Muscle of arm (tissue), 12 donors: Measurements from ENCODE around the gene IMMT. TPM values are rescaled to one million over a fixed set of nuclear protein-coding genes. Genes with fewer than 3 reads are reported as not detected.
"Not testable (repeated sequence)": the region's sequence is repeated elsewhere in the genome, so short reads cannot be mapped to it uniquely, and the experiment has no call there.

Source experiments
- DNase-seq: peaks from one replicate; pipeline ENCODE4 v3.0.0-alpha.2; 2013
- polyA plus RNA-seq, 12 donors: library from polyadenylated mRNA; unstranded; fragments of 120-200 nt; gene quantifications; one replicate each; pipeline ENCODE4 v1.2.1, GENCODE V29; 2013; ENCODE audit not compliant: insufficient read length in 12 of 12

The IMMT gene
- polyA plus RNA-seq, 12 donors = 41.8 to 83.3 (median 72.6) TPM; not detected in 1

DNA sequence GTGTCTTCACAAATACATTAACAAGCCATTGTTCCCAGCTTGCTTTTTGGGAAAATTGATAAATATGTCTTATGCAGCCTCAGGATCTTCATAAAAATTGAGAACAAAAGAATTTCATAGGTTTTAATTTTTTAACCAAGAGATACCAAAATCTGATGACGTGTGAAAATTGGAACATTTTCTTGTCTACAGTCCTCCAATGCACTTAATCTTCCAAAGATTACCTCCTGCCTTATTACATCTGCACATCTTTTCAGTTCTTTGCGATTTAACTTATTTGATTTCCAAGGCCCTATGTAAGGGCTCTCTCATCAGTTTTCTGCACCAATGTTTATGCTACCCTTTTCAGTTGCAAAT lies 7.1 kb upstream of the IMMT start:
- DNase-seq = no peak

DNA sequence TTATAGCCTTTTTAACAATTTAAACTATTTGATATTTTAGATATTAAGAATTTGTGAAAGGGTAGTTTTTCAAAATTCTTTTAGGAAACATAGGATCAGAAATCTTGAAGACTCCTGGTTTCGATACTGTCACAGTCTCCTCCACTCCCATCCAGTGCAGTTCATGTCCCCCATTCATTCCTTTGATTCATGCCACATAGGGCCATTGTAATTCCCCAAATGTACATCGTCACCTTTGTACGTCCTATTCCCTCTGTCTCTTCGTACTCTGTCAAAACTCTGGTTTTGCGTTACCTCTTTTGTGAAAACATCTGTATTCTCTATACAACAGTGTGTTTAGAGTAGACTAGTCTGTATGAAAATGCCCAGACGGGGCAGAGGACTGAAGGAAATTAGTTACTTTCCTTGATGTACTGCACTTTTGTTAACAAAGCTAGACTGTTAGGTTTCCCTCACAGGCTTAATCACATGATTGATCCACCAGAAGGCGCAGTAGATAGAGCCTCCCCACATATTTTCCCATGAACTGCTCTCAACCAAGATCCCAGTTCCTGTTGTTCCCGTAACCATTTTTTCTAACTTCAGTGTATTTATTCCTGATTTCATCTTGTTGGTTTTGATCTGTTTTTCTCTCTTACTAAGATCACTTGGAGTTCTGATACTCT lies 6.5 kb upstream of the IMMT start:
- no peak for DNase-seq

DNA sequence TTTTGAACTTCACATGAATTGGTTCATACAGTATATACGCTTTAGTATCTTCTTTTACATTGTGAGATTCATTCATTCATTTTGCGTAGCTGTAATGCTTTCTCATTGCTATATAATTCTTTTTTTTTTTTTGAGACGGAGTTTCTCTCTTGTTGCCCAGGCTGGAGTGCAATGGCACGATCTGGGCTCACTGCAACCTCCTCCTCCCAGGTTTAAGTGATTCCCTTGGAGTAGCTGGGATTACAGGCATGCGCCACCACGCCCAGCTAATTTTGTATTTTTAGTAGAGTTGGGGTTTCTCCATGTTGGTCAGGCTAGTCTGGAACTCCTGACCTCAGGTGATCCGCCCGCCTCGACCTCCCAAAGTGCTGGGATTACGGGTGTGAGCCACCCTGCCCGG lies 5.3 kb upstream of the IMMT start:
- DNase-seq = not testable (repeated sequence)

DNA sequence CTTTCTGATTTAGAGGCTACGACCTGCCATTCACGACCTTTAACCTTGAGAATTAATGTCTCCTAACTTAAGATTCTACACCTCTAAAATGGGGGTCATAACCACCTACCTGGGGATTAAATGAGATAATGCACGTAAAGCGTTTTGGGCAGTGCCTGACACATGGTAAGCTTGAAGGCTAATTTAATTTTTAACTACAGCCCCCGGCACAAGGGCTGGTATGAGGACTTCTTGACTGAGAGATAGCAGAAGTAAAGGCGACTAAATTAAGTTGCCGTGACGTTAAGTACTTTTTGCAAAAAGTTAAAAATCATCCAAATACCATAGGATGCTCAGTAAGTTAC lies 4.5 kb upstream of the IMMT start:
- no peak for DNase-seq

DNA sequence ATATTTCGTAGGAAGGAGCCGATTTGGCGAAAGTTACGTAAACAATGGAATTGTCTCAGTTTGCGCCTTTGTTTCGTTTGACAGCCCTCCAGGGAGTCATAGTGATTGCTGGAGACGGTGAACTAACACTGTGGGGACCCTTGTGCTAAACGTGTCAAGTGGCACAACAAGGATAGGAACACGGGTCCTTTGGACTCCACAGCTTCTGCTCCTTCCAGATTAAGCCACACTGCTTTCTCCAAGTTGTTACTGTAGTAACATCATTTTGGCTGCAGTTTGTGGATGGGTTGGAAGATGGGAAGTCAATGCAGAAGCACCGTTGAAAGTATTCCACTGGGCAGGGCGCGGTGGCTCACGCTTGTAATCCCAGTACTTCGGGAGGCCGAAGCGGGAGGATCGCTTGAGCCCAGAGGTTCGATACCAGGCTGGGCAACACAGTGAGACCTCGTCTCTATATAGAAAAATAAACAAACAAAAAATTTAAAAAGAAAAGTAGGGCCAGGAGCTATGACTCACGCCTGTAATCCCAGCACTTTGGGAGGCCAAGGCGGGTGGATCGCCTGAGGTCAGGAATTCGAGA lies 636 bp upstream of the IMMT start:
- no peak for DNase-seq

DNA sequence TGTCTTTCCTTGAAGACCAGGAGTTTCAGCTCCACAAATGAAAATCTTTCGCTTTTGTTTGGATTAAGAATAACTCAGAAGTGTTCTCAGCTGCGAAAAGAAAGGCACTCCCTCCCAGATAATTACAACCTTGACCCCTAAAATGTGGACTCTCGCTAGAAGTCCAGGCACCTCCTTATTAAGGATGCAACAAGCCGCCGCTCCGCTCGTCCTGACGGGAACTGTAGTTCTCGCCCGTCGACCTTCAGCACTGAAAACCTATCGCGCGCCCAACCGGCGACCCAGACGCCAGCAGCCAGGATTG lies 559 bp downstream of the IMMT start:
- DNase-seq = peak; percentile 94

DNA sequence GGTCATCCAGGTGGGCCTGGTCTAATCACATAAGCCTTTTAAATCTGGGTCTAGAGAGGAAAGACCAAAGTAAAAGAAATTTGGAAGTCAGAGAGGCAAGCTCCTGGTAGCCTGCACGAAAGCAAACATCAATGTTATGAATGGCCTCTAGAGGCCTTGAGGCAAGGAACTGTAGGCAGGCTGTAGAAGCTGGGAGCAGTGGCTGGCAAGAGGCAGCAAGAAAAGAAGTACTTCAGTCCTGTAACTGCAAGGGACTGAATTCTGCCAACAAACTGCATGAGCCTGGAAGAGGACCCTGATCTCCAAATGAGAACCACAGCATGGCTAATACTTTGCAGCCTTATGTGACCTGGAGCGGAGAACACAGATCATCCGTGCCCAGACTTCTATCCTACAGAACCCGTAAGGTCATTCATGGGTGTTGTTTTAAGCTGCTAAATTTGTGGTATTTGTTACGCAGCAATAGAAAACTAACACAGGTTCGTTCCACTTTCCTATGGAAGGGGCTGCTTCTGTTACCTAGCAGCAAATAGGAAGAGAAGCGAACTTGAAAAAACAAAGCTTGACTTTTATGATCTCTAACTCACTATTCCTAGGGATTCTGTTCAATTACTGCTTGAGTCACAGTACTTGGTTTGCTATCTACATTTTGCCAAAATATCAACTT lies 1.2 kb downstream of the IMMT start:
- no peak for DNase-seq

DNA sequence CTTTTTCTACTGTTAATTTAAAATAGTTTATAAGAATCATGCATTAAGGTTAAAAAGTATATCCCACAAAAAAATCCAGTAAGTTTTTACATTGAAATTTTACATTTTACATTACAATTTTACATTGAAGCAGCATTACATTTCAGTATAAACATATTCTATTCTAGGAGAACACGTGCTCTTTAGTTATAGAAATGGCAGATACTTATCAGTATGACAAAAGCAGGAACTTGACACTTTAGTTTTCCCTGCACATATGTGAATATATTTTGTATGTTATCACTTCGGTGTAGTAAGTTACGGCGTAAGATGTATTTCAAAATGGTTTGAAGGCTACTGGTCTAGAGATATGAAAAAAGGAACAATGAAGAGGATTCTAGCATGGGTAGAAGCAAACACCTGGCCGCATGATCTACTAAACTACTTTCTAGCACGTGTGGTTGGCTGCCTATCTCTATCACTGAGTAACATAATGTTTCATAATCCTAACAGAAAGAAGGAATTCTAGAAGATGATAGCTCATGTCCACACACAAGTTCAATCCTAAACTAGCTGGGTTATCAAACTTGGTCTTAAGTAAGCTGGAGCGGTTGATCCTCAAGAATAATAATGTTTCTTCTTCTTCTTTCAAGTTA lies 5.4 kb downstream of the IMMT start:
- DNase-seq = no peak

DNA sequence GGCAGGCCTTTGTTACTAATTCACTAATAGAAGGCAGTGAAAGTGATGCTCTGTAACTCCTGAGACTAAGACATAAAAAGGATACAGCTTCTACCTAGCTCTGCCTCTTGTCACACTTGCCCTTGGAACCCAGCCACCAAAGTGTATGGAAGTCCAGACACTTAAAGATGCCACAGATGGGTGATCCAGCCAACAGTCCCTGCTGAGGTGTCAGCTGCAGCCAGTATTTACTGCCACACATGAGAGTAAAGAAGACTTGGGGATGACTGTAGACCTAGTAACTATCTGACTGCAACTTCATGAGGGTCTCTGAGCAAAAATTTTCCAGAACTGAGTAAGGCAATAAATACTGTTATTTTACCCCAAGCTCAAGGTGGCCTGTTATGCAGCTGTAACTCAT lies 8.8 kb downstream of the IMMT start:
- no peak for DNase-seq

DNA sequence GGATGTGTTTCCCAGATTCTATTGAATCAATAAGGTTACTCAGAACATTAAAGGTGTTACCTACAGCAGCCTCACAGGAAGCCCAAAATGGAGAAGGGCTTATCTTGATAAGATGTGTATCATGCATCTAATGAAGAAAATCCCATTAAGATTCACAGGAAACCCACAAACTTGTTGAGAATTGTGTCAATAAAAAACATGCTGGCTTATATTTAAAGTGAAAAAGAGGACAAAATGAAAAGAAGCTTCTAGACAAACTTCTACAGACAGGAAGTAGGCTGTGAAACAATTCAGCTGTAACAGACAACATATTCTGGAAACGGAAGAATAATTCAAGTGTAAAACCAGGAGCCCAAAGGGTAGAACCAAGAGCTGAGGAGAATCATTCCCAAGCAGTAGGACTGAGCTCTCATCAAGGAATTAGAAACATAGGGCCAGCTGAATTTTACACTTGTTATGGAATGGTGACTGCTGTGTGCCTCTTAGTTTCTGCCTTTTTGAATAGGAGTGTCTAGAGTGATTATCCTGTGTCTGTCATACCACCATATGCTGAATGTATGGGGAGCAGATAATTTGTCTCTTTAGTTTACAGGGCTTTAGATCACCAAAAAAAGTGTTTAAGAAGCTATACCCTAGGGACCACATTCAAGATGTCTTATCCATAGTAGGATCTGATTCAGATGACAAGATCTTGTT lies 9.6 kb downstream of the IMMT start:
- no peak for DNase-seq

DNA sequence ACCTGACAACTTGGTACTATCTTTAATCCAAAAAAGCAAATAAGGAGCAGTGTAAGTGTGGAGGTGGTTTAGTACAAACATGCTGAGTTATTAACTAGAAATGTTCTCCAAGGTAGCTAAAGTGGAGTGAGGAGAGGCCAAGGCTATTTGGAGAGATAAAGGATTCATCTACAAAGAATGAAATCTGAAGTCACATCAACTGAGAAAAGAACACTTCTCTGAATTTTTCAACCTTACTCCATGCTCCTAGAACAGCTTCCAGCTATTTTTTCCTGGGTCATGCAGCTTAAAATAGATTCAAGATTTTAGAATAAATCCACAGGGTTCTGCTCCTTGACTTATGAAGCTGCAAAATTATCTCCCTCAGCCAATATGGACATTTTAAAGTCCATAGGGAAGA lies 18.7 kb downstream of the IMMT start:
- DNase-seq = no peak

DNA sequence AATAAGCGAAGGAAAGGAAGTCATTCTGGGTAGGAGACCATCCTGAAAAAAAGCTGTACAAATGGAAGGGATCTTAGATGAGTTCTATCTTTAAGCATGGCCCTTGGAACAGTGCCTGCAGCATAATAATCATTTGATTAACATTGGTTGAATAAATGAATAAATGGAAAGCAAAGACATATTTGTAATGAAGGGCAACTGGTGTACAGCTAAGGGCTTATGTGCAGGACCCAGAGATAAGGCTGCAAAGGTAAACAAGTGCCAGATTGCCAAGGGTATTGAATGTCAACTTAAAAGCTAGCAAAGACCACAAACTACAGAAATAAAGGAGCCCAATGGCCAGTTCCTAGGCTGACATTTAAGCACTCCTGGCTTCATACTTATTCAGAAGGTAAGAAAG lies 19.4 kb downstream of the IMMT start:
- DNase-seq = no peak

DNA sequence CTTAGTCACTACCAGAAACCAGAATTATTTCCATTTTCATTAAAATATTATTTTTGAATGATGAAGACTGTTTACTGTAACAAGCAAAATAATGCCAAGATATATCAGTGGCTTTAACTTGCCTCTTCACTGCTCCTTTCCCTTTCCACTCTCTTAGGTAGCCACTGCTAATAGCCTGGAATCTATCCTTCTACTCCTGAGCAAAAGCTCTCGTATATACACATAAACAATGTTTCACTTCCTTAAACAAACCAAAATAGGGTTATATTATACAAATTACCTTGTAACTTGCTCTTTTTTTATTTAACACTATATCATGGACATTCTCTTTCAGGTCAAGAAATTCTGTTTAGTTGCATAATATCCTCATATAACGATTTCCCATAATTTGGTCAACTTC lies 20.8 kb downstream of the IMMT start:
- DNase-seq = no peak

DNA sequence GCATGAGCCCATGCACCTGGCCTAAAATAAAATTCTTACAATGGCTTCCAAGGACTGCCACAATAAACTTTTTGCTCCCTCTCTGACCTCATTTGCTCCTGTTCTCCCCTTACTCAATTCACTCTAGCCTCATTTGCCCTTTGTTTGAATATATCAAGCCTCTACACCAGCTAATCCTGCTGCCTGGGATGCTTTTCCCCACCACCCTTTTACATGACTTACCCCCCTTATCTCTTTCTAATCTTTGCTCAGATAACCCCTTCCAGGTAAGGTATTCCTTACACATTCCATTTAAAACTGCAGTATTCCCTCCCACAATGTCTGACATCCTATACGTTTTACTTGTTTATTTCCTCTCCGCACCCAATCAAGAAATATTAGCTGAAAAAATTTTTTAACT lies 22.7 kb downstream of the IMMT start:
- no peak for DNase-seq

DNA sequence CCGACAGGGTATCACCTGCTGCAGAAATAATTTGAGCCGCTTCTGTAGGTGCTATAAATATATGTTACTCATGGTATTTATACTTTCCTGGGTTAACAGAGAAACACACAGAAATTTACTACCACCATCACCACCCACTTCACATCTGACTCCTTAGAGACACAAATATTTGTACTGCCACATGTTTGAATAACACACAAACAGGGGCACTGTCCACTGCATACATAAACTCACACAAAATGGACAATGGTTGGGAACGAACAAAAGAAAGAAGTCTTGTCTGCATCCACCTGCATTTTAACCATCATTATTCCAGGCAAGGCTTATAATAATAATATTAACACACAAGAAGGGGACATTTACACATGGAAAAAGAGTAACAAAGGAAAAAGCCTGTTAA lies 24.0 kb downstream of the IMMT start:
- no peak for DNase-seq

DNA sequence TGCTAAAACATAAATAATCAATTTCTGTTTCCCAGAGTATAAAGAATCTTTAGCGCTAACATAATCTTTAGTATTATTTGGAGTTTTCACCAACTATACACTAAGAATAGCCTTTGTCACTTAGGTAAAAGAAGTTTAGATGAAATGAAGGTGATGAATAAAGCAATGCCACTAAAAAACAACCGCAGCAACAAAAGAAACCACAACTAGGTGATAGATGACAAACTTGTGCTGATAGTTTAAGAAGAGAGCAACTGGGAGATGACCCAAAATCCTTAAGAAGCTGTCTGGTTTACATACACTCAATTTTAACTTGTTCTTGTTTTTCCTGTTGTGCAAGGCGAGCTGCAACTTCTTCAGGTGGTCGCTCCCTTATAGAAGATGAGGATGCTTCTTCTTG lies 24.8 kb downstream of the IMMT start:
- DNase-seq = no peak

DNA sequence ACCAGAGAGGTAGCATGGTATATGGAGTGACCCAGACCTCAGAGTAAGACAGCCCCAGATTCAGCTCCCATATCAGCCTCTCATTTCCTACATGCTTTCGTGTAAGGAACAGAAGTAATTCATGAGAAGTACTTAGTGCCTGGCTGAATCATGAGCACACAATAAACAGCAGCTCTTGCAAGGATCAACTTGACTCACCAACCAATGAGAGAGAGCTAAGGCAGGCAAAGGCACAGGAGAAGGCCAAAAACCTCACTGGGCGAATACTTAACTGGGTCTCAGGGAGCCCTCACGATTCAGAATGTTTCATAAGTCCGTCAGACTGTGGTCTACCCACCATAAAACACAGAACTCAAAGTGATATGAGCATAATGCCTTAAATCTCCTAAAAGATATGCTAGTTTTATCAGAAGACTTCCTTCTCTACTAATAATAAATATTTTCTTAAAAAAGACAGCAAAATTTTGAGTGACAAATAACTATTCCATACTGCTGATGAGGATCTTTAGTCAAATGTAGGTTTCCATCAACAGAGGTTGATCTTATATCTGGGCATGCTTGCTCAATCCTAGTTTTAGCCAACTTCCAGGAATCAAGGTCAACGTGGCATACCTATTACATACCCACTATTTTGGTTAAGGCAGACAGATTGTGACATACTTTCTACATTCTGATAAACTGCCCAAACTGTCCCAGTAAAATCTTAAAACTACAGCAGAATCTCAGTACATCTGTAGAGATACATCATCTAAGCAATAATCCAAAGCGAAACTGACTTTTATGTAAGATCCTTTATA lies 34.9 kb downstream of the IMMT start:
- no peak for DNase-seq

DNA sequence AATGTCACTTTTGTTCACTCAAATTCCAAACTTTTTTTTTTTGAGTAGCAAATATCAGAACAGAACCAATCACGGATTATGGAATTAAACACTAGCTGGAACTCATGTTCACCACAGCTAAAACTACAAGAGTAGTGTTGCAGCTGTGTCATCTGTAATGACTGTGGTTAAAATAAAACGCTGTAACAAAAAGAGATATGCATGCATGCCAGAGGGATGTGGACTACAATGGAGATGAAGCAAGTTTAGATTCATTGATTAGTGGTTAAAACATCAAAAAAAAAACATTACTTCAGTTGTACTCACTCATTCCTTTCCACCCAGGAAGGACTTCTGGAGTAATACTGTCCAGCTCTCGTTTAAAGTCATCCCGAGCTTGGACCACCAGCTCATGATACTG lies 37.0 kb downstream of the IMMT start:
- no peak for DNase-seq

DNA sequence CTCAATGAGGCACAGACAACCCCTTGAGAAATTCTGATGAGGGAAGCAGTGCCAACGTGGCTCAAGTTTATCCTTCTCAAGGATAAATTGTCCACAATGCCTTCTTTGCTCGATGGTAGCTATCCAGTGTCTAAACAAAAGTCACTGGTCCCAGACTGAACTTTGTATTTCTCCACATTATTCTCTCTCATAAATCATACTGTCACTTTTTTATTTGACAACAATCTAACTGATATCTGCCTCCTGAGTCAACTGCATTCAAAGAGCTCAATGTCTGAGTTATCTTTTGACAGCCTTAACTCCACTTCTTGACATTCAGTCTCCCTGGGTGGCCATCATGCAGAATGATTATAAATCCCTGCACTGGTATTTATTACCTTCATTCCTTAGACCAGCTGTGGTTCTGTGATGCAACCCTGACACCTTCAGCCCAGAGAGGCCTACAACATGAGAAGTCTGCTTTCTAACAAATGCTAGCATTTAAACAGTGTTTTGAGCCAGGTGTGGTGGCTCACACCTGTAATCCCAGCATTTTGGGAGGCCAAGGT lies 38.2 kb downstream of the IMMT start:
- DNase-seq = no peak

DNA sequence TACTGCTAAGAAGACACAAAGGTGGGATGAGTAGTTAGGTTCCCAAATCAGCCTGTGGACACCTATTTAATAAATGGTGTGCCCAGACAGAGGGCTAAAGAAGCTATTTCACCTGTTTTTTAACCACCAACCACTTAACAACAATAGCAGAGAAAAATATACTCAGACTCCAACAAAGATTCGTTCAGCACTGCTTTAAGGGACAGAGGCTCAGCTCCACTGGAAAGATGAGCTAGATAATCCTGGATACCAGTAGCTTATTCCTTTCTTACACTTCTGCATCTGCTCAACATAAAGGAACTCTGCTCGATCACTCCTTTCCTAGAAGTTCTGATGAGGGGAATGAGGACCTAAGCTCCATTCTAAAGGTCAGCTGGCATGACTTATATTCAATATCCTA lies 44.8 kb downstream of the IMMT start:
- DNase-seq = no peak

DNA sequence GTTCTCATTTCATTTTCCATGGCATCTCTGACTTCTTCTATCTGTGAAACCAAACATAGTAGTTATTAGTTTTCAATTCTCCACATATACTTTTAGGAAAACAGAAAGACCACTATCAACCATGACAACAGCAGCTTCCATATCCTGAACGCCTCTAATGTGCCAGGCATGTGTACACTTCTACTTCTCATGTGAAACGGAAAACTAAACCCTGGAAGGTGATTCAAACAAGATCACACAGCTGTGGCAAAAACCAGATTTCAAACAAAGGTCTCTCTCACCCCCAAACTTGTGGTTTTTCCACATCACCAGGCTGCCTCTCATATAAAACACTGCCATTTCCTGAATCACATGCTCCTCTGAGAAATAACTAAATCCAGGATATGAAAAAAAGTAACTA lies 47.5 kb downstream of the IMMT start:
- no peak for DNase-seq
